HS-27A (cell line): ENCODE measurements around the gene LEUTX.
"Not testable (repeated sequence)": the region's sequence is repeated elsewhere in the genome, so short reads cannot be mapped to it uniquely, and the experiment has no call there.

Experiments
- DNase-seq: peaks from one replicate; pipeline ENCODE4 v3.0.0-alpha.2; 2012; ENCODE audit warnings: low read depth, missing footprints

The LEUTX gene

GRCh38 chr19:39780894-39781293 lies 2.2 kb downstream of the LEUTX start:
- no peak for DNase-seq

DNA sequence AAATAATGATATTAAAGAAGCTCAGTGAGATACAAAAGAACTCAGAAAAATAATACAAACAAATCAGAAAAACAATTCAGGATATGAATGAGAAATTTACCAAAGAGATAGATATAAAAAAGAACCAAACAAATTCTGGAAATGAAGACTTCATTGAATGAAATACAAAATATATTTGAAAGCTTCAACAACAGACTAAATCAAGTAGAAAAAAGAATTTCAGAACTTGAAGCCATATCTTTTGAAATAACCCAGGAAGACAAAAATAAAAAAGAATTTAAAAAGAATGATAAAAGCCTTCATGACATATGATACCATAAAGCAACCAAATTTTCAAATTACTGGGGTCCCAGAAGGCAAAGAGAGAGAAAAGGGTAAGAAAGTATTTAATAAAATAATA lies 9.6 kb downstream of the LEUTX start:
- DNase-seq, result no peak

- peak; percentile 76 for DNase-seq
Measured at GRCh38 chr19:39792999-39793546, 14.4 kb downstream of the LEUTX start.

DNA sequence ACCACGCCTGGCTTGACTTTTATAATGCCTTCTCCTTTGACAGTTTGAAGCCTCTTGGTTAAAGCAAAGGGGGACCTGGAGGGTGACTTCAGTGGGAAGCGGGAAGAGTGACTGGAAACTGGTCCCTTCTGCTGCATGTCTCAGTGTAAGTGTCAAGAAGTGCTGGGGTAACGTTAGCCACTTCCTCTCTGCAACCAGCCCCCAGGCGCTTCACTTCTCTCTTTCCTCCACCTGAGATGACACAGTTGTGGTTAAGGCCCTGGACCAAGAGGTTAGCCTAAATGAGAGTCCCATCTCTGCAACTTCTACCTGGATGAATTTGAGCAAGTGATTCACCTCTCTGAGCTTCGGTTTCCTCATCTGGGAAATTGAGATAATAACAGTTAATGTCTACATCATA lies 16.3 kb downstream of the LEUTX start:
- DNase-seq, result no peak

DNA sequence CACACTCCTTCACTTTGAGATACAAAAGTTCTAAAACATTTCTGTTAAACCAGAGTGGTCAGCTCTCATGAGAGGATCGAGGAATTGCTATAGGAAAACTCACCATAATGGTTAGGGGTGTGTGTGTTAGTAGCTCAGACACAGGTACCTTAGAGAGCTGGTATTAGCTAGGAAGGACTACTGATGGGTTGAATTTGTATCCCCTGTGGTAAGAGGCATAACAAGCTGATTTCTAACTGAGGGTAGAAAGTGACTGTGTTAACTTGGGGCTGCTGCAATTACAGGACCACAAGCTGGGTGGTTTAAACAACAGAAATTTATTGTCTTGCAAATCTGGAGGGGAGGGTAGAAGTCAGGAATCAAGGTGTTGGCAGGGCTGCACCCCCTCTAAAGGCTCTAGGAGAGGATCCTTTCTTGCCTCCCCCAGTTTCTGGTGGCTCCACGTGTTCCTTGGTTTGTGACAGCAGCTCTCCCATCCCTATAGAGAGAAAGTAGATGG lies 17.4 kb downstream of the LEUTX start:
- no peak for DNase-seq

DNA sequence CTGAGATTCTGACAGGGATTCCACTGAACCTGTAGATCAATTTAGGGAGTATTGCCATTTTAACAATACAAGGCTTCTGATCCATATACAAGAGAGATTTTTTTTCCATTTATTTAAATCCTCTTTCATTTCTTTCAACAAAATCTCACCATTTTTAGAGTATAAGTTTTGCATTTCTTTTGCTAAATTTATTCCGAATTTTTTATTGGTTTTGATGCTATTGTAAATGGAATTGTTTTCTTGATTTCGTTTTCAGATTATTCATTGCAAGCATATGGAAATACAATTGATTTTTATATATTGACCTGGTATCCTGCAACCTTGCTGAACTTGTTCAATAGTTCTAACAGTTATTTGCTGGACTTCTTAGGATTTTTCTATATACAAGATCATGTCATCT lies 18.4 kb downstream of the LEUTX start:
- no peak for DNase-seq

DNA sequence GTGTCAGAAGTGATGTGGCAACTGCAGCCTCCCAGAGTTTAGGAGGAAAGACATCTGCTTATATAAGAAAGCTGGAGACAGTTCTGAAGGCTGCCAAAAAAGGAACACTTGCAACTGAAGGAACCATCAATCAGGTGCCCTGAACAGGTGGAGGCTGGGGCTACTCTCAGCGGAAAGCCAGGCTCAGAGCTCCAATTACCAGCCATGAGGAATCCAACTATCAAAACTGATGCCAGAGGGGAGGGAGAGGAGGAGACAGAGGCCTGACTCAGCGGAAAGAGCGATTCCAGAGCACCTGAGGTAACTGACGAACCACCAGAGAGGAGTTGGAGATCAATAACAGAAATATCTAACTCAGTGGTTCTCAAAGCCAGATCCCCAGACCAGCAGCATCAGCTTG lies 24.3 kb downstream of the LEUTX start:
- DNase-seq, result no peak

DNA sequence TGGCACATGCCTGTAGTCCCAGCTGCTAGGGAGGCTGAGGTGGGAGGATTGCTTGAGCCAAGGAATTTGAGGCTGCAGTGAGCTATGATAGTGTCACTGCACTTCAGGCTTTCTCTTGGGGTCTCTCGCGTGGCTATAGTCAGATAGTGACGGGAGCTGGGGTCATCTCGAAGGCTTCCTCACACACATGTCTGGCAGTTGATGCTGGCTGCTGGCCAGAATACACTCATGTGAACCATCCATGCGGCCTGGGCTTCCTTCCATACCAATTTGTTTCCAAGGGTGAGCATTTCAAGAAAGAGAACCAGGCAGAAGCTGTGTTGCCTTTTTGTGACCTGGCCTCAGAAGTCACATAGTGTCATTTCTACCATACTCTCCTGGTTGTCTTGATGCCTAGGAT lies 26.4 kb downstream of the LEUTX start:
- DNase-seq, result no peak

GRCh38 chr19:39807846-39808364 lies 29.3 kb downstream of the LEUTX start:
- no peak for DNase-seq

DNA sequence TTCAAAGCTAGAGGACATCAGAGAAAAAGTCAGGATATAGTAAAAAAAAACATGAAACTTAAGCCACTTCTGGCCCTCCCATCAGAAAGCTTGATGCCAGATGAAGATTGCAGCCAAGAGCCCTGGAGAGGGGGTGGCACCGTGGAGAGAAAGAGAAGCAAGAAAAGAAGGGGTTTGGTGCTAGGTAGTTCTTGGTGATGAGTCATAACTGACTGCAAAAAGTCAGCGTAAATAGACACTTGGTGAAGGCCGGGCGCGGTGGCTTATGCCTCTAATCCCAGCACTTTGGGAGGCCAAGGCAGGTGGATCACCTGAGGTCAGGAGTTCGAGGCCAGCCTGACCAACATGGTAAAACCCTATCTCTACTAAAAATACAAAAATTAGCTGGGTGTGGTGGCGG lies 30.0 kb downstream of the LEUTX start:
- DNase-seq, result not testable (repeated sequence)

DNA sequence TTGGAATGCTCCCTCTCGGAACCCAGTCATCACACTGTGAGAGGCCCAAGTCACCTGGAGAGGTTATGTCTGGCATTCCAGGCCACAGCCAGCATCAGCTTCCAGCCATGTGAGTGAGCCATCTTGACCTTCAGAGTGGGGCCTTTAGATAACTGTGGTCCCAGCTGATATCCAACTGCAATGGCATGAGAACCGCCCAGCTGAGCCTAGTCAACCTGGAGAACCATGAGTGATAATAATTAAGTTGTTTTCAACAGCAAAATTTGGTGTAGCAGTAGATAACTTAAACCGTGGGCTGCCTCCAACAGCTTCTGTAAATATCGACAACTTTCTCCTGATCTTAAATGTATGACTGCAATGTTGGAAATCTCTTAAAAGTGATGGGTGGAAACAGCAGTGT lies 30.7 kb downstream of the LEUTX start:
- DNase-seq, result no peak

DNA sequence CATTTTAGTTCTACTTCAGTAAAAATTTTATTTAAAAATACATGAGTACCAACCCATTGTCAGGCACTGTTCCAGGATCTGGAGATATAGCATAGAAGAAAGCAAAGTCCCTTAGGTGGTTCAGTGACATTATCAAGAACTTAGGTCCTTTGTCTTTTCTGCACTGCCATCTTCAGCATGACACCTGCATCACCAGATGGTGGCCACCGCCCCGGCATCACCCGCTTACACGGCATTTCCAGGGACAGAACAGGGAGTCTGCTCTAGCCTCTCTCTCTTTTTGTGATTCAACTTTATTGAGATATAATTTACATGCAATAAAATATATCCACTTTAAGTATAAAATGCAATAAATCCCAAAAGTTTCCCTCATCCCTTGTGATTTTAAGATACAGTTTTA lies 31.8 kb downstream of the LEUTX start:
- DNase-seq, result no peak

DNA sequence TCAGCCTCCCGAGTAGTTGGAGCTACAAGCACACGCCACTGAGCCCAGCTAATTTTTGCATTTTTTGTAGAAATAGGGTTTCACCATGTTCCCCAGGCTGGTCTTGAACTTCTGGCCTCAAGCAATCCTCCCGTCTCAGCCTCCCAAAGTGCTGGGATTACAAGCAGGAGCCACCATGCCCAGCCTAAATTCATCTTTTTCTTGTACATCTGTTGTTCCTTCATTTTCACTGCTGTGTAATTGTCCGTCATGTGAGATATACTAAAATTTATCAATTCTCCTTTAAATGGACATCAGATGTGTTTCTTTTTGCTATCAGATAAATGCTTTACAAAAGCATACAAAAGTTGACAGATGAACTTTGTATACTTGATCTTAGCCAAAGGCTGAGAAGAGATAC lies 32.4 kb downstream of the LEUTX start:
- DNase-seq, result no peak

GRCh38 chr19:39813264-39813993 lies 34.8 kb downstream of the LEUTX start:
- no peak for DNase-seq

DNA sequence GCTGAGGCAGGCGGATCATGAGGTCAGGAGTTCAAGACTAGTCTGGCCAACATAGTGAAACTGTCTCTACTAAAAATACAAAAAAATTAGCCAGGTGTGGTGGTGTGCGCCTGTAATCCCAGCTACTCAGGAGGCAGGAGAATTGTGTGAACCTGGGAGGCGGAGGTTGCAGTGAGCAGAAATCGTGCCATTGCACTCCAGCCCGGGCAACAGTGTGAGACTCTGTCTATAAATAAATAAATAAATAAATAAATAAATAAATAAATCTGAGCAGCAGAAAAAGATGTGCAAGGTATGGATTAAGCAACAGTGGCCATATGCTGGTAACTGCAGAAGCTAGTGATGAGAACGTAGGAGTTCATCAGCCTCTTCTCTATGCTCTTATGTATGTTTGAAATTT lies 35.5 kb downstream of the LEUTX start:
- not testable (repeated sequence) for DNase-seq

- DNase-seq, result peak; percentile 23
Measured at GRCh38 chr19:39814595-39814994, 35.9 kb downstream of the LEUTX start.

- no peak for DNase-seq
Measured at GRCh38 chr19:39816287-39817048, 37.8 kb downstream of the LEUTX start.

GRCh38 chr19:39817888-39818561 lies 39.4 kb downstream of the LEUTX start:
- no peak for DNase-seq

GRCh38 chr19:39818626-39819097 lies 40.0 kb downstream of the LEUTX start:
- no peak for DNase-seq

DNA sequence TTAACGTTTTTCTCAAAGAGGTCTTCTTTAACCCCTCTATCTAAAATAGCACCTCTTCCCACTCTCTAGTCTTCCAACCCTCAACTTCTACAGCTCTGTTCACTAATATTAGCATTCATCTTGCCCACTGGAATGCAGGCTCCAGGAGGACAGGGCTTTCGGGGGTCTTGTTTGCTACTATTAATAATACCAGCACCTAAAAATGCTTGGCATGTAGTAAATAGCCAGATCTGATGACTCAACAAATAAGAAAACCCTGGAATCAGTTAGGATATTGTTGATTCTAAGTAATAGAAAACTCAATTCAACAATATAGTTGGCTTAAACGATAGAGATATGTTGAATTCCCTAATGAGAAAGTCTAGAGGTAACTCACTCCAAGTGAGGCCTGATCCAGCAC lies 41.1 kb downstream of the LEUTX start:
- no peak for DNase-seq

GRCh38 chr19:39820696-39821095 lies 42.0 kb downstream of the LEUTX start:
- no peak for DNase-seq

DNA sequence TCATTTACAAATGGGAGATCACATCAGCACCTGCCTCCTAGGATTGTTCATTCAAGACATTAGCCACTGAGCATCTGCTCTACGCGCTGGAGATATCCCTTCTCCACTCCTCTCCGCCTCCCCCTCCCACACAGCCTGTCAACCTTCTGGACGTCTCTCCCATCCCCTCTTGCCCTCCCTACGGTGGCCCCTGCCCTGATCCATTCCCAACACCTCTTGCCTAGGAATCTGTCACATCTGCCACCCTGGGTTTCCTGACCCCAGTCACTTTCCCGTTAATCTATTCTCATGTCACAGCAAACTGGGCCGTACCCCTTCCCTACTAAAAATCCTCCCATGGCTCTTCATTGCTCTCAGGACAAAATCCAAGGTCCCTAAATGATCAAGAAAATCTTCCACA lies 45.0 kb downstream of the LEUTX start:
- DNase-seq, result no peak
